ENCODE data around the gene CD46. TPM values are rescaled to one million over a fixed set of nuclear protein-coding genes. Genes with fewer than 3 reads are reported as not detected.
"Not testable (repeated sequence)": the region's sequence is repeated elsewhere in the genome, so short reads cannot be mapped to it uniquely, and the experiment has no call there.

CD46 gene
- 191 and 196 TPM in 2 replicates for total RNA-seq

DNA sequence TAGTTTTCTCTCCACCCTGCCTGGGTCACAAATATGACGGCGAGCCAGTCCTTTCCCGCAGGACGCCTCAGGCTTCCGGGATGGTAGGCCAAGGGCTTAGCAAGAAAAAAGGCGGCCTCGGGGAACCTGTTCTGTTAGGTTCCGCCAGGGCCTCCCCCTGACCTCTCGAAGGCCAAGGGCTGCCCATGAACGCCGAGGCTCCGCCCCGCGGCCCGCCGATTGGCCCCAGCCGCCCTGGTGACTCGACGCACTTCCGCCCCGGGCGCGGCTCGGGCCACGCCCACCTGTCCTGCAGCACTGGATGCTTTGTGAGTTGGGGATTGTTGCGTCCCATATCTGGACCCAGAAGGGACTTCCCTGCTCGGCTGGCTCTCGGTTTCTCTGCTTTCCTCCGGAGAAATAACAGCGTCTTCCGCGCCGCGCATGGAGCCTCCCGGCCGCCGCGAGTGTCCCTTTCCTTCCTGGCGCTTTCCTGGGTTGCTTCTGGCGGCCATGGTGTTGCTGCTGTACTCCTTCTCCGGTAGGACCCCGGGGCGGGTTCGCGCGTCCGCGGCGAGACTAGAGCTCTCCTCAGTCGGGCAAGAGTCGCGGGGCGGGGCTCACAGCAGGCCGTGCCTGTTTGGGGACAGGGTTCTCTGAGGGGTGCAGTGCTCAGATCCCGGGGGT is at the start of gene CD46:
Gene CD46 (plus strand): TSS at position 265 of the 666 bp plus-strand sequence. CDS start 159 bp downstream, at position 424.
- peak; percentile 51 for DNase-seq (ENCODE audit: extremely low read depth, low read depth, low spot score)

DNA sequence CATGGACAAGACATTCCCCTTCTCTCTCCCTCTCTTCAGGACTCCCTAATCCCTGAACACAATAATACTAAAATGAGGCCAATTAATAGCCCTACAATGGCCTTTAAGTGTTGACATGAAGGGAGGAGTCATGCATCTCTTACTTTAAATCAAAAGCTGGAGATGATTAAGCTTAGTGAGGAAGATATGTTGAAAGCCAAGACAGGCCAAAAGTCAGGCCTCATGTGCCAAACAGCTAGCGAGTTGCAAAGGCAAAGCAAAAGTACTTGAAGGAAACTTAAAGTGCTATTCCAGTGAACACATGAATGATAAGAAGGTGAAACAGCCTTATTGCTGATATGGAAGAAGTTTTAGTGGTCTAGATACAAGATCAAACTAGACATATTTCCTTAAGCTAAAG is 49.5 kb upstream of the CD46 start:
- no peak for DNase-seq (ENCODE audit: extremely low read depth, low read depth, low spot score)

DNA sequence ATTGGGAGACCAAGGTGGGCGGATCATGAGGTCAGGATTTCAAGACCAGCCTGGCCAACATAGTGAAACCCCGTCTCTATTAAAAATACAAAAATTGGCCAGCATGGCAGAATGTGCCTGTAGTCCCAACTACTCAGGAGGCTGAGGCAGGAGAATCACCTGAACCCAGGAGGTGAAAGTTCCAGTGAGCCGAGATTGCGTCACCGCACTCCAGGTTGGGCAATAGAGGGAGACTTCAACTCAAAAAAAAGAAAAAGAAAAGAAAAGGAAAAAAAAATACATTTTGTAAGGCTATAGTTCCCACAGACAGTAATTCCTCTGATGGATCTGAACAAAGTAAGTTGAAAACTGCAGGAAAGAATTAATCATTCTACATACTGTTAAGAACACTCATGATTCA is 48.1 kb upstream of the CD46 start:
- DNase-seq (ENCODE audit: extremely low read depth, low read depth, low spot score): no peak

DNA sequence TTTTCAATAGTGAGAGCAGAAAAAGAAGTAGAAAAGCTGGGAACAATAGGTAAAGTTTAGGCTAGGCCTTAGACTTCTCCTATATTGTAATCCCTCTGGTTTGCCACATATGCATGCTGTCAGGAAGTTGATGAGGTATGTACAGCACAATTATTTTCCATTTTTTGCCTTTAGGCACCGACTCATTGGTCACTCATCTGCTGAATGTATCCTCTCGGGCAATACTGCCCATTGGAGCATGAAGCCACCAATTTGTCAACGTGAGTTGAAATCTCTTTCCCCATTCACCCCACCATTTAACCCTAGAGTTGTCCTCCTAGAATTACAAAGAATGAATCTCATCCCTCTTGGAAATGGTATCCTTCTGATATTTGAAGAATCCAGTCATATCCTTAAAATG is 43.9 kb upstream of the CD46 start:
- not testable (repeated sequence) for DNase-seq (ENCODE audit: extremely low read depth, low read depth, low spot score)

DNA sequence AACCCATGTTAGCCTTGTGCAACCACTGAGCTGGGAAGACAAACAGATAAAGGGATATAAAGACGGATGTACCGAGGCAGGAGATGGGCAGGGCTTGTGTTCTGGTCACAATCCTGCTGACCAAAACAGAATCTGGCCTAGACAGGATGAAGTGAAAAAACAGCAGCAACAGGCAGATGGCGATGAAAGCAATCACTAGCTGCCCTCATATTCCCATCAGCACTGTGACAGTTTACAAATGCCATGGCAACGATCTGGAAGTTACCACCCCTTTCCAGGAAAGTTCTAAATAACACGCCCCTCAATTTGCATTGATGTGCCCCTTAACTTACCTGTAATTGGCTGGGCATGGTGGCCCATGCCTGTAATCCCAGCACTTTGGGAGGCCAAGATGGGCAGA is 40.6 kb upstream of the CD46 start:
- DNase-seq (ENCODE audit: extremely low read depth, low read depth, low spot score): no peak

DNA sequence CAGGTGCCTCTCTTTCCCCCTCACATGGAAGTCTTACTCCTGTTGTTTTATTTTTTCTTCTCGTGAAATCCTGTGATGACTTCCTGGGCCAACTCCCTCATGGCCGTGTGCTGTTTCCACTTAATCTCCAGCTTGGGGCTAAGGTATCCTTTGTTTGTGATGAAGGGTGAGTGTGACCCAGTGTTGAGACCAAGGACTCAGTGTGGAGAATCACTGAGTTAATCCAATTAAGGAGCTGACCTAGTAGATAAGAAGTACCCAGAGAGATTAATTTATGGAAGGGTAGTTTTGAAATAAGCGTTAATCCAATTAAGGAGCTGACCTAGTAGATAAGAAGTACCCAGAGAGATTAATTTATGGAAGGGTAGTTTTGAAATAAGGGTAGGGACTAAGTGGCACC is 39.2 kb upstream of the CD46 start:
- not testable (repeated sequence) for DNase-seq (ENCODE audit: extremely low read depth, low read depth, low spot score)

DNA sequence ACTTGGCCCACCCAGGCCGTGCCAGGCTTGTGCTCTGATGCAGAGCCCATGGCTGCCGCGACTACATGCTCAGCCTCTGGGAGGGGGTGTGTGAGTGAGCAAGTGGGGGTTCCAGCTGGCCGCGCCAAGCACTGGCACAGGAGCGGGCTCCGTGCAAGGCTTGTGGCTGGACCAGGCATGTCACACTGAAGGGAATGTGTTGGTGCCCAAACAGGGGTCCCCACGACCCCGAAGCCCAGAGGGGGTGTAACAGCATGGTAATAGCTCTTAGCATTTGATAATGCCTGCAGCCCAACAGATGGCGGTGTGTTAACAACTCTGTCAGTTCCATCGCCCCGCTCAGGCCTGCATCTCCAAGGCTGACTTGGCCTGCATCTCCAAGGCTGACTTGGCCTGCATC is 38.3 kb upstream of the CD46 start:
- DNase-seq (ENCODE audit: extremely low read depth, low read depth, low spot score): no peak

DNA sequence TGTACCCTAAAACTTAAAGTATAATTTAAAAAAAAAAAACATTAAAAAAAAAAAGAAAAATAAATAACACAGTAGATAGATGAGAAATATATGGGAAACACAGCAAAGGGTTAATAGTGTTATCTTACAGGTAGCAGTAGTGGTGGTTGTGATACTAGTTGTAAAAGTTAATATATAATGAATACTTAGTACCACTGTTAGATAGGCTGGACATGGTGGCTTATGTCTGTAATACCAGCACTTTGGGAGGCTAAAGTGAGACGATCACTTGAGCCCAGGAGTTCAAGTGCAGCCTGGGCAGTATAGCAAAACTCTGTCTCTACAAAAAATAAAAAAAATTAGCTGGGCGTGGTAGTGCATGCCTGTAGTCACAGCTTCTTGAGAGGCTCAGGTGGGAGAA is 32.6 kb upstream of the CD46 start:
- no peak for DNase-seq (ENCODE audit: extremely low read depth, low read depth, low spot score)

DNA sequence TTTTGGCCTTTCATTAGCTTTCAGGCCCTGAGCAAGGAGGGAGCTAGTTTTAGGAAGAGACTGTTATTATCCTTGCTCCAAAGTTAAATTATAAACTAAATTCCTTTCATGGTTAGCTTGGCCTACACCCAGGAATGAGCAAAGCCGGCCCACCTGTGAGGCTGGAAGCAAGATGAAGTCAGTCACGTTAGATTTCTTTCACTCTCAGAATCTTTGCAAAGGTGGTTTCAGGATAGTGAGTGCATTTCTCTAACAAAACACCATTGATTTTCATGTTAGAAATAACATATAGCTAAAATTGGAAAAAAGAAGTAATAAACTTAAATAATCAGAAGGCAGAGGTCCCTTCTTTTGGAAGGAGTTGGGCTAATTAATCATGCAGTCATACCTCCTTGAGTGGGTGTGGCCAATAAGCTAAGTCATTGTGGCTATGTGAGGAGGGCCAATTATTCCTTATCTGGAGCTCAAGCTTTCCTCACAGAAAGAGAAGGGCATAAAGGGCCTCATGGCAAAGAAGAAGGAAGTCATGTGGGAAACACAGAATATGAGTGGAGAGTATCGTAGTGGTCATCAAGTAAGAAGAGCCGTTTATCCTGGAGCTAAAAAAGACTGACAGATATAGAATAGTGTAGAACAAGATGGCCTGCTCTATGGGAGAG is 23.5 kb upstream of the CD46 start:
- not testable (repeated sequence) for DNase-seq (ENCODE audit: extremely low read depth, low read depth, low spot score)

DNA sequence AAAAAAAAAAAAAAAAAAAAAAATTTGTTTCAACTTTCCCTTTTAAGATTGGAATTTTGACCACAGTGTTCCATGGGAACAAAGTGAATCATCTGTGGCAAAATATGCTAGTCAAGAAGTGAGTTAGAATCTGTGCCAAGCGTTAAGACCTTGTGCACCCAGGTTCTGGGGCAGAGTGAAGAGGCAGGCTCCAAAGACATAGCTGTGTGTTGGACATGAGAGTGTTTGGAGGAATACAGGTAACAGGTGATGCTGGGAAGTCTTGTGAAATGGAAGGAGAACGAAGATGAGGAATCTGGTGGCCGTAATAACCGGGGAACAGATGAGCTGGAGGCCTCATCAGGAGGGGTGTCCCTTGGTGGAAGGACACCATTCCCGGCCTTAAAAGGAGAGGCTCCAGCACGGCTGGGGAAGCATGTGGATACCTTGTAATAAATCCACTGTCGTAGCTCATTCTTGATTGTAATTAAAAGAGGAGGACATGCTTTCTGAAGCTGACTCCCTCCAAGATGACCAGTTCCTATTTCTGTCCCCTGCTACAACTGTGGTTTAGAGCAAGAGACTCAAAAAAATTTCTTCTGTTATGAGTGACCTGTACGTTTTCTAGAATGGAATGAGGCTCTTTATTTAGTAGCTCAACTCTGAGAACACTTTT is 14.2 kb upstream of the CD46 start:
- DNase-seq (ENCODE audit: extremely low read depth, low read depth, low spot score): not testable (repeated sequence)

DNA sequence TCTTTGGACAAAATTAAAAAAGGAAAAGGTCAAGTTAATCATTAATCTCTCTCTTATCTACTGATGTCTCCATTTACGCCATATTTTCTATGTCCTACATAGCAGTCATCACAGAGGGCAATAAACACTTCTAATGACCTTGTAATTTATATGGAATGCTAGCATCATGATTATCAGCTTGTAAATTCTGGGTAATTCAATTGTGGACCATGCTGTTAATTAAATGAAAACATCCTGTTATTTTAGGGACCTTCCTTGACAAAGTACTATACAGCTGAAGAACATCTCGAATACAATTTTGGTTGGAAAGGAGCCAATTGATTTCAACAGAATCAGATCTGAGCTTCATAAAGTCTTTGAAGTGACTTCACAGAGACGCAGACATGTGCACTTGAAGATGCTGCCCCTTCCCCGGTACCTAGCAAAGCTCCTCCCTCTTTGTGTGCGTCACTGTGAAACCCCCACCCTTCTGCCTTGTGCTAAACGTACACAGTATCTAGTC is 13.6 kb upstream of the CD46 start:
- DNase-seq (ENCODE audit: extremely low read depth, low read depth, low spot score): not testable (repeated sequence)

DNA sequence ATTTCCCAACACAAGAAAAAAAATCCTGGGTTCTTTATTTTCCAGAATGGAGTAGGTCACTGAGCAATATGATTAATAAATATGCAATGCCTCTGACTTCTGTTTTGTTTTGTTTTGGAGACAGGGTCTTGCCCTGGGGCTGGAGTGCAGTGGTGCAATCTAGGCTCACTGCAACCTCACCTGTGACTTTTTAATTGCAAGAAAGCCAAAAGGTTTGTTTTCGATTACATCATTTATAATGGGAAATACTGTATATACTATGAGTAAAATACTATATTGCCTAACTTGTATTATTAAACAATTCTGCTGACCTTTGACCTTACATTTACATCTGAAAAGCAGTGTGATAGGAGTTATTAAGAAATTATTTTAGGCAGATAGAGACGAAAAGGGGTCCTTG is 11.6 kb upstream of the CD46 start:
- no peak for DNase-seq (ENCODE audit: extremely low read depth, low read depth, low spot score)

DNA sequence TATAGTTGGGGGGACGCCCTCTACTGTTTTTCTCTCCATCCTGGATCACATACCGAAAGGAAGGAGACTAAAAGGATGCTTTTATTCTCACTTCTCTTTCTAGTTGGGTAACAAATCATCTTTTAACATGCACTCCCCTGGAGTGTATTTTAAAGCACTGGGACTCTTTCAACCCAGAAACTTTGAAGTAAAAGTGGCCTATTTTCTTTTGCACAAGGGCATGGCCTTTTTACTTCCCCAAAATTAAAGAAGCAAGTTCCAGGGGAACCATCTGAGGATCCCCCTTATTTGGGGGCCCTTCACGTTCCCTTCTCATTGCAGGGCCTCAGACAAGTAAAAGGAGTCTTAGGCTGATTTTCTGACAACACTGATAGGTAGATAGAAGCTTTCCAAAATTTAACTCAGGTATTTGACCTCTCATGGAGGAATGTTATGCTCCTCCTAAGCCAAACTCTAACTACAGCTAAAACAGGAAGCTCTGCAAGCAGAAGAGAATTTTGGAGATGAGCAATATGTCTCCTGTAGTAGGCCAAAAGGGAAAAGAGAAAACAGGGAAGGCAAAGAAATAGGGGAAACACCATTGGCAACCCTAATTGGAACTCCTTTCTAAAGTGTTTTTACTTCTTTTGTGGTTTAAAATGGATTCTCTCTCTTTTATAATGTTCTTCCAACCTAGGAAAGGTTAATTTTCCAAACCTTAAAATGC is 8.9 kb upstream of the CD46 start:
- no peak for DNase-seq (ENCODE audit: extremely low read depth, low read depth, low spot score)

DNA sequence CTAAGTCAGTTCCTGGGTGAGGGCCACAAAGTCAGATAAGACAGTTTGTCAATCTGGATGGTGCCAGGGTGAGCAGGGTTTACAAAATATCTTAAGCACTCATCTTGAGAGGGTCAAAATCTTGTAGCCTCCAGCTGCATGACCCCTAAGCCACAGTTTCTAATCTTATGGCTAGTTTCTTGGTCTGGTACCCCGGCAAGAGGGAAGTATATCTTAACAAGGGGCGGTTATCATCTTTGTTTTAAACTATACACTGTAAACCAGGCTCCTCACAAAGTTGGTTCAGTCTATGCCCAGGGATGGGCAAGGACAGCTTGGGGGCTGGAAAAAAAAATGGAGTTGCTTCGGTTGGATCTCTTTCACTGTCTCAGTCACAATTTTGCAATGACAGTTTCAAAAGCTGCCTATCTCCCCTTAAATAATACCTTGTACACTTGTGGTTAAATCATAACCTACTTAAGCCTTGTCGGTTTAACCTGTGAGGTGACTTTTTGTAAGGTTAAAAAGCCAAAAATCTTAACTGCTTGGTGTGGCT is 7.8 kb upstream of the CD46 start:
- no peak for DNase-seq (ENCODE audit: extremely low read depth, low read depth, low spot score)

DNA sequence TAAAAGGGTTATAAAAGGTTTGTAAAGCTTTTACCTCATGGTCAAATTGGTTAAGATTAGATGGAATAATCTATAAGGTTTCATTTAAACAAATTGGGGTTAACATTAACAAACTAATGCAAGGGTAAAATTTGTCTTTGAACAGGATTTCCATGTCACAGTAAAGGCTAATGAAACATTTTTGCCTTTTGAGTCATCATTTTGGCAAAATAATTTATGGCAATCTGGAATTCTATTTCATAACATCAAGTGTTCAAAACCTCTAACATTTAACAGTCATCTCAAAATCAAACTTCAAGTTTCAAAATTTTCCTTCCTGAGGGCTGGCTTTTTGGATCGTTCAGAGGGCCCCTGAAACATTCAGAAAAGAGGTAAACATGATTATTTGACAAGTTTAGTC is 6.6 kb upstream of the CD46 start:
- no peak for DNase-seq (ENCODE audit: extremely low read depth, low read depth, low spot score)

DNA sequence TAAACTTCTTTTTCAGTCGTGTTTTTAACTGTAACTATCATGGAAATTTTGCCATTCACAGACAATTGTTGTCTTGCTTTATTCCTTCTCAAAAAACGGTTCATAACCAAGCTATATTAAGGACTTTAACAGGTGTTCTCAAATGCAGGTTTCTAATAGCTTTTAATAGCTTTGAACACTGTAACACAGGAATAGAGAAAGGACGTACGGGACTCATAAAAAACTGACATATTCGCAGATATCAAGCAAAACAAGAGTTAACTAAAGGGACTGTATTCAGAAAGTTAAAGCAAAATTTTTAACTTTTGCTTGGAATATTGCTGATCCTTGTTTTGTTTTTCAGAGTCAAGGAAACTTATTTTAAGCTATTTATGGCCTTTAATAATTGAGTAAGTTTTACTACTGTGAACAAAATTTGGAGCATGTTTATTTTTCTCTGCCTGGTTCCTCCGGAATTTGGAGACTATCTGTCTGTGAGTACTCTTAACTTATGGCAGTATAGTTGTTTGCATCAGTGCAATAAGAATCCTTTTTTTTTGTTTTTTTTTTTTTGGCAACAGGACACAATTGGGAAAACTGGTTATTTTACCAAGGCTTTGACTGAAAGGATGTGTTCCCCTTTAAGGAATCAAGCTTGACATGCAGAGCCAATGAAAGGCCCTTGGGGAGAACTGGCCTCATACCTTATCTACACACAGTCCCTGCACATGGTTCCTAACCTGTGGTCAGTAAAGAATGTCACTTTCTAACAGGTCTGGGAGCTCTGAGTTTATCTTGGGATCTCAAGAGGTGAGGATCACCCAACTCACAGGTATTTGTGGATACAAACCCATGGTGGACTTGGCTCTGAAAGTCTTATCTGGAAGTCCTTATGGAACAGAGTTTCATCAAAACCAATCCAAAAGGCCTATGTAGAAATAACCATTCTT is 5.8 kb upstream of the CD46 start:
- no peak for DNase-seq (ENCODE audit: extremely low read depth, low read depth, low spot score)

DNA sequence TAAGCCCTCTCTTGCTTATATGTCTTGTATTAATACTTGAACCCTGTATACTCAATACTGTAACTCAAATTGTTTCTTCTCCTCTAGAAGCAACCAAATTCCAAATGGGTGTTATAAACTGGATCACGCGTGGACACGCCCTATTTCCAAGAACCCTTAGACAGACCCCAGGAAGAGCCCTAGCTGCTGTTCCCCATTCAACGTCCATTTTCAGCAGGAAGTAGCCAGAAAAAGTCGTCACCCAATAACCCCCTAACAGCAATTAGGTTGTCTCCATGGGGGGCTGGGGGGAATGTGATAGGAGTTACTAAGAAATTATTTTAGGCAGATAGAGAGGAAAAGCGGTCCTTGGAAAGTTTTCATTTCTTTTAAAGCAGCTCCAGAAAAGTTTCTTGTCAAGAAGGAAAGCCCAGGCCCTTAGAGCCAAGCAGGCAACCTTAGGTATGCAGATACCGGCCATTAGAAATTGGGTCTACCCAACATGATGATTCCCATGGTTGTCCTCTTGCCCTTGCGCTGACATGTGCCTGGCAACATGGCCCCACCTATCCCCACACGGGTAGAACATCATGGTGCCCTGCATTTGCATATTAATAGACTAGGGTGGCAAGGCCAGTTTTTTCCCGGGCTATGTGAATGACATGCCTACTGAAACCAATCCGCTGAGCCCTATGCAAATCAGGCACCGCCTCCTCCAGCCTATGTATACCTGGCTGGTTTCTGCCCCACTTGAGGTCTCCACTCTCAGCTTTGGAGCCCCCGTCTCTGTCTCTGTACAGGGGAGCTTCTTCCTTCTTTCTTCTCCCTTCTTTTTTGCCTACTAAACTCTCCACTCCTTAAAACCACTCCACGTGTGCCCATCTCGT is 4.0 kb upstream of the CD46 start:
- DNase-seq (ENCODE audit: extremely low read depth, low read depth, low spot score): no peak

DNA sequence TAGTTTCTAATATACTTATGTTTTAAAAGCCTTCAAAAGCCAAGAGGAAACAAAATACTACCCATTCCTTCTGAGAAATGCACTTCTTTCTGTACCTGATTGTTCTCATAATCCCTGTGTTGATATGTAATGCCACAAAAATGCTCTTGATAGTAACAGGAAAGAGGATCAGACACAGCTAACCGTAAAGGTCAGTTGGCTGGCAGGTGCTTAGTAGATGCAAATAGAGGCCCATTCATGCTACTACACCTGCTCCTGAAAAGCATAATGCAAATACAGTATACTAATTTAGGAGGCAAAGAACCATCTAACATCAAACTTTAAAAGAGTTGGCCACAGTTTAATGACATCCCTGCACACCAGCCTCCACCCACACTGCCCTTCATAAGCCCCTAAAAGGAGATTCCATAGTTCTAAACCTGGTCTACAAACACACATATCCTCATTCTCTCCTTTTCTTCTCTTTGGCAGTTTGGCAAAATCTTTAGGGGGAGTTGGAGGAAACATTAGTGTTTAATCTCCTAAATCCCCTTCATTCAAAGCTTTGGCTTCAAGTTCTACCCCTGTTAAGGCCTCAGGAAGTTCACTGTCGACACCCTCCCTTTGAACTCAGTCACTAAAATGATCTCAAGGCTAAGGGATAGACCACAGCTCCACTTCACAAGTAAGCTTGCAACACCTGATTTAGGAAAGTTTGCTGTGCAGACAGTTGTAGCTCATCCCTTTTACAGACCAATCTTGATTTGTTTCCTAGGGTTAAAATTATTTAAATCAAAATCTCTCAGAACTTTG is 2.9 kb upstream of the CD46 start:
- DNase-seq (ENCODE audit: extremely low read depth, low read depth, low spot score): no peak
